HG03469 (cell line): ENCODE results near the gene BMPR1B.
"Not testable (repeated sequence)": the region's sequence is repeated elsewhere in the genome, so short reads cannot be mapped to it uniquely, and the experiment has no call there.

Experiments used
- ATAC-seq: cut with Tn5 transposase; IDR thresholded peaks from one replicate; pipeline ENCODE4 v1.9.1; 2021; ENCODE audit warnings: mild to moderate bottlenecking, moderate library complexity, moderate number of reproducible peaks; ENCODE audit not compliant: unreplicated experiment

The BMPR1B gene

GRCh38 chr4:95020521-95020920, 262.8 kb downstream of the BMPR1B start:
- ATAC-seq: no peak

- no peak for ATAC-seq
These were observed 263.3 kb downstream of the BMPR1B start for GRCh38 chr4:95021099-95021498.

GRCh38 chr4:95023110-95023509, 265.4 kb downstream of the BMPR1B start:
- ATAC-seq: no peak

- ATAC-seq: no peak
These were observed 270.3 kb downstream of the BMPR1B start for GRCh38 chr4:95027905-95028618.

- ATAC-seq: no peak
These were observed 281.0 kb downstream of the BMPR1B start for GRCh38 chr4:95038791-95039190.

GRCh38 chr4:95044324-95044837, 286.6 kb downstream of the BMPR1B start:
- ATAC-seq: no peak

- no peak for ATAC-seq
These were observed 287.7 kb downstream of the BMPR1B start for GRCh38 chr4:95045429-95045828.

GRCh38 chr4:95048296-95048695, 290.5 kb downstream of the BMPR1B start:
- no peak for ATAC-seq

GRCh38 chr4:95049551-95050233, 291.9 kb downstream of the BMPR1B start:
- ATAC-seq: no peak

GRCh38 chr4:95050980-95051701, 293.4 kb downstream of the BMPR1B start:
- ATAC-seq: no peak

- ATAC-seq: no peak
These were observed 293.9 kb downstream of the BMPR1B start for GRCh38 chr4:95051702-95052020.

- ATAC-seq: no peak
These were observed 301.2 kb downstream of the BMPR1B start for GRCh38 chr4:95058991-95059390.

- no peak for ATAC-seq
These were observed 301.9 kb downstream of the BMPR1B start for GRCh38 chr4:95059663-95060062.

- ATAC-seq: no peak
These were observed 303.5 kb downstream of the BMPR1B start for GRCh38 chr4:95061220-95061619.

GRCh38 chr4:95061801-95062200, 304.0 kb downstream of the BMPR1B start:
- not testable (repeated sequence) for ATAC-seq

- ATAC-seq: no peak
These were observed 308.3 kb downstream of the BMPR1B start for GRCh38 chr4:95066050-95066449.

GRCh38 chr4:95068401-95068800, 310.6 kb downstream of the BMPR1B start:
- no peak for ATAC-seq

- ATAC-seq: no peak
These were observed 311.2 kb downstream of the BMPR1B start for GRCh38 chr4:95068818-95069478.

- ATAC-seq: no peak
These were observed 314.1 kb downstream of the BMPR1B start for GRCh38 chr4:95071851-95072250.

GRCh38 chr4:95073646-95074045, 315.9 kb downstream of the BMPR1B start:
- no peak for ATAC-seq

GRCh38 chr4:95077864-95078263, 320.1 kb downstream of the BMPR1B start:
- ATAC-seq: no peak
